ENCODE data around the gene CETN2. TPM values are rescaled to one million over a fixed set of nuclear protein-coding genes. Genes with fewer than 3 reads are reported as not detected.

CETN2 gene
- polyA plus RNA-seq, 1 donor (not counting 4 experiments of a cell fraction or from before 2014, with no cell fraction given), result 69.0 TPM

DNA sequence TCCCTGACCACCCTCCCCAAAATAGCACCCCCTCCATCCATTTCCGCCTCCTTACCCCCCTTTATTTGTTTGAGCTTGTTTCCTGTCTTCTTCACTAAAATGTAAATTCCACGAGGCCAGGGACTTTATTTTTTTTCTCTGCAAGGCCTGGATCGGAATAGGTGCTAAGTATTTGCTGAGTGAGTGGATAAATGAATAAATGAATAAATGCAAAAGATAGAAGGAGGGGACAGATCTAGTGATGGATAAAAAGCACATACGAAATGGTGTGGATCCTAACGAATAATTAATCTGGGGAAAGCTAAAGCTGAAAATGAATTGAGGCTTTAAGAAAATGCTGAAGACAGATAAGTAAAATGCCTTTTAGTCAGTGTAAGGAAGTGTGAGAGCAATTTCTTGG is 12.2 kb downstream of the CETN2 start:
- dilution Hi-C loops (cut with MboI; ENCODE audit: extremely low pct_ligation_motif_present, low sequenced_read_pairs), result no loop called here
- H2AFZ ChIP-seq (ENCODE audit: control insufficient read depth, low read length), result no peak overlapping the region
- no peaks in the 10 kb centered on the region for H3K27me3 ChIP-seq (ENCODE audit: control insufficient read depth, extremely low read depth, insufficient read depth, low read length)
- H3K9me3 ChIP-seq (ENCODE audit: control insufficient read depth, low read depth, low read length), result no peaks in the 10 kb centered on the region
- TF ChIP-seq EZH2 (IDR thresholded peaks at IDR 0.05; ENCODE audit: low read length), result no peak
- TF ChIP-seq, protein P1, sequence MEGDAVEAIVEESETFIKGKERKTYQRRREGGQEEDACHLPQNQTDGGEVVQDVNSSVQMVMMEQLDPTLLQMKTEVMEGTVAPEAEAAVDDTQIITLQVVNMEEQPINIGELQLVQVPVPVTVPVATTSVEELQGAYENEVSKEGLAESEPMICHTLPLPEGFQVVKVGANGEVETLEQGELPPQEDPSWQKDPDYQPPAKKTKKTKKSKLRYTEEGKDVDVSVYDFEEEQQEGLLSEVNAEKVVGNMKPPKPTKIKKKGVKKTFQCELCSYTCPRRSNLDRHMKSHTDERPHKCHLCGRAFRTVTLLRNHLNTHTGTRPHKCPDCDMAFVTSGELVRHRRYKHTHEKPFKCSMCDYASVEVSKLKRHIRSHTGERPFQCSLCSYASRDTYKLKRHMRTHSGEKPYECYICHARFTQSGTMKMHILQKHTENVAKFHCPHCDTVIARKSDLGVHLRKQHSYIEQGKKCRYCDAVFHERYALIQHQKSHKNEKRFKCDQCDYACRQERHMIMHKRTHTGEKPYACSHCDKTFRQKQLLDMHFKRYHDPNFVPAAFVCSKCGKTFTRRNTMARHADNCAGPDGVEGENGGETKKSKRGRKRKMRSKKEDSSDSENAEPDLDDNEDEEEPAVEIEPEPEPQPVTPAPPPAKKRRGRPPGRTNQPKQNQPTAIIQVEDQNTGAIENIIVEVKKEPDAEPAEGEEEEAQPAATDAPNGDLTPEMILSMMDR (optimal IDR thresholded peaks at IDR 0.05 in 1 of 3, IDR thresholded peaks at IDR 0.05 in 1 of 3, conservative IDR thresholded peaks at IDR 0.05 in 1 of 3; ENCODE audit: extremely low read depth in 1 of 3, insufficient read depth in 2 of 3, low read length in 3 of 3), result no peak
- H3K4me2 ChIP-seq (ENCODE audit: control insufficient read depth, extremely low read depth, insufficient read depth, low read depth, low read length), result no peak overlapping the region
- no peaks in the 10 kb centered on the region for H4K20me1 ChIP-seq (ENCODE audit: control insufficient read depth, extremely low read depth, insufficient read depth, low read length)
- H3K79me2 ChIP-seq (ENCODE audit: control insufficient read depth, insufficient read depth, low read length), result no peaks in the 10 kb centered on the region
- H3K4me3 ChIP-seq (ENCODE audit: control insufficient read depth in 2 of 3, extremely low read depth in 1 of 3, insufficient read depth in 2 of 3, low read depth in 1 of 3, low read length in 3 of 3), result no peak overlapping the region
- H3K36me3 ChIP-seq (ENCODE audit: control insufficient read depth in 2 of 2, extremely low read depth in 1 of 2, insufficient read depth in 2 of 2, low read length in 2 of 2), result no peaks in the 10 kb centered on the region
- H3K4me1 ChIP-seq (ENCODE audit: control insufficient read depth, extremely low read depth, insufficient read depth, low read length), result no peaks in the 10 kb centered on the region
- FAIRE-seq (no peak), DNase-seq (ENCODE audit: low read depth, low spot score) (no peak)
- H3K27ac ChIP-seq (ENCODE audit: control insufficient read depth, insufficient read depth, low read length), result no peak overlapping the region
- H3K9me1 ChIP-seq (ENCODE audit: control insufficient read depth, extremely low read depth, insufficient read depth, low read length), result no peaks in the 10 kb centered on the region
- no peak overlapping the region for H3K9ac ChIP-seq (ENCODE audit: control insufficient read depth, extremely low read depth, insufficient read depth, low read length)

DNA sequence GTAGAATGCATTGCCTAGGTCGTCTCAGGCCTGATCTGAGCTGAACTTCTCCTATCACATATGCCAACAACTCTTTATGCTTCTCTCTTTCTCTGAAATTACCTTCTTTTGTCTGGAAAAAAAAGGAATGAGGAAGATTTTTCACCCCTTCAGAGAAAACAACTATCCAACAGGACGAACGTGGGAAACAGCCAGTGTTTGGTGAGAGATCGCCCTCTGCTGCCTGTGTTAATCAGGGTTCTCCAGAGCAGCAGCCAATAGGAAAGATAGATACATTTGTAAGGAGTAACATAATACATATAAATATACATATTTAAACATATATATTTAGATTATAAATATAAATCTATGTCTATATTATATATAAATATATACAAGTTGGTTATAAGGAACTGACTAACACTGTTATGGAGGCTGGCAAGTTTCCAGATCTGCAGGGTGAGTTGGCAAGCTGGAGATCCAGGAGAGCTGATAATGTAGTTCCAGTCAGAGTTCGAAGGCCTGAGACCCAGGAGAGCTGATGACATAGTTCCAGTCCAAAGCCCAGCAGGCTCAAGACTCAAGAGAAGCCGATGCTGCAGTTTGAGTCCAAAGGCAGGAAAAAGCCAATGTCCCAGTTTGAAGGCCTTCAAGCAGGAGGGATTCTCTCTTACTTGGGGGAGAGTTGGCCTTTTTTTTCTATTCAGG is 13.3 kb downstream of the CETN2 start:
- Histone ChIP-seq H3K27ac (ENCODE audit: control insufficient read depth, insufficient read depth, low read length) (no peak overlapping the region), H2AFZ (ENCODE audit: control insufficient read depth, low read length) (no peak overlapping the region), H3K9me1 (ENCODE audit: control insufficient read depth, extremely low read depth, insufficient read depth, low read length) (no peaks in the 10 kb centered on the region), H3K36me3 (ENCODE audit: control insufficient read depth in 2 of 2, extremely low read depth in 1 of 2, insufficient read depth in 2 of 2, low read length in 2 of 2) (no peaks in the 10 kb centered on the region), H4K20me1 (ENCODE audit: control insufficient read depth, extremely low read depth, insufficient read depth, low read length) (no peaks in the 10 kb centered on the region), H3K4me2 (ENCODE audit: control insufficient read depth, extremely low read depth, insufficient read depth, low read depth, low read length) (no peak overlapping the region), H3K4me1 (ENCODE audit: control insufficient read depth, extremely low read depth, insufficient read depth, low read length) (no peaks in the 10 kb centered on the region), H3K79me2 (ENCODE audit: control insufficient read depth, insufficient read depth, low read length) (no peaks in the 10 kb centered on the region), H3K27me3 (ENCODE audit: control insufficient read depth, extremely low read depth, insufficient read depth, low read length) (no peaks in the 10 kb centered on the region), H3K4me3 (ENCODE audit: control insufficient read depth in 2 of 3, extremely low read depth in 1 of 3, insufficient read depth in 2 of 3, low read depth in 1 of 3, low read length in 3 of 3) (no peak overlapping the region), H3K9ac (ENCODE audit: control insufficient read depth, extremely low read depth, insufficient read depth, low read length) (no peak overlapping the region), H3K9me3 (ENCODE audit: control insufficient read depth, low read depth, low read length) (no peaks in the 10 kb centered on the region)
- FAIRE-seq, result no peak
- no peak for TF ChIP-seq EZH2 (IDR thresholded peaks at IDR 0.05; ENCODE audit: low read length)
- TF ChIP-seq, protein P1 (optimal IDR thresholded peaks at IDR 0.05 in 1 of 3, IDR thresholded peaks at IDR 0.05 in 1 of 3, conservative IDR thresholded peaks at IDR 0.05 in 1 of 3; ENCODE audit: extremely low read depth in 1 of 3, insufficient read depth in 2 of 3, low read length in 3 of 3), result peak; percentile 40 to 68 (median 46)
- DNase-seq (ENCODE audit: low read depth, low spot score), result no peak
- dilution Hi-C loops (cut with MboI; ENCODE audit: extremely low pct_ligation_motif_present, low sequenced_read_pairs), result no loop called here
